Endothelial cell of umbilical vein (primary cell): ENCODE results near the gene PPP1R13L. TPM values are rescaled to one million over a fixed set of nuclear protein-coding genes. Genes with fewer than 3 reads are reported as not detected.
A peak's percentile ranks its signal among the peaks of the same experiment; 100 is the strongest.
"Not testable (repeated sequence)": the region's sequence is repeated elsewhere in the genome, so short reads cannot be mapped to it uniquely, and the experiment has no call there.

Experiments
- BruUV-seq: library from RNA; stranded (reverse); fragments of 400-500 nt; replicated peaks from 2 replicates; lab custom pipeline; 2021; lab: Mats Ljungman, UMichigan
- CTCF ChIA-PET: fragments of 300-600, 350-600 bp; sonication (Branson Sonifier 250); formaldehyde crosslinking; loops from one replicate; lab custom pipeline; 2021; ENCODE audit warnings: antibody characterized with exemption, inconsistent platforms; lab: Charles Lee
- POLR2A ChIA-PET: fragments of 300-600, 350-600 bp; sonication (Branson Sonifier 250); formaldehyde crosslinking; loops from one replicate; lab custom pipeline; 2021; ENCODE audit warnings: antibody characterized with exemption, inconsistent platforms; lab: Charles Lee
- DNase-seq: peaks from one replicate; pipeline ENCODE4 v3.0.0-alpha.2; 2011; ENCODE audit warnings: low read depth, low spot score
- FAIRE-seq: peaks from 2 replicates; lab custom pipeline; 2011; peaks lifted over from hg19 to GRCh38; lab: Jason Lieb, UNC
- H2AFZ ChIP-seq: 2 replicates; pipeline ENCODE4 v1.6.0; 2012; ENCODE audit warnings: low read depth, low read length, control low read depth, inconsistent platforms
- H3K27ac ChIP-seq: 2 replicates; pipeline ENCODE4 v1.5.1; 2011; ENCODE audit warnings: low read depth, mild to moderate bottlenecking, control low read depth, low read length, moderate library complexity; ENCODE audit not compliant: insufficient read depth
- H3K27me3 ChIP-seq, 2 experiments: 2 replicates each; pipeline versions ENCODE4 v1.6.0 to v1.6.1; 2011; ENCODE audit warnings: low read length in 2 of 2, mixed read lengths in 1 of 2; ENCODE audit not compliant: control insufficient read depth in 2 of 2, insufficient read depth in 2 of 2
- H3K36me3 ChIP-seq, 2 experiments: 2 replicates in 1 of 2; 3 replicates in 1 of 2; pipeline ENCODE4 v1.5.1; 2011; ENCODE audit warnings: low read length in 2 of 2, mild to moderate bottlenecking in 1 of 2, moderate library complexity in 1 of 2; ENCODE audit not compliant: control insufficient read depth in 2 of 2, insufficient read depth in 2 of 2; ENCODE audit errors: extremely low read depth in 1 of 2
- H3K4me1 ChIP-seq: 3 replicates; pipeline ENCODE4 v1.5.1; 2011; ENCODE audit warnings: mild to moderate bottlenecking, low read length; ENCODE audit not compliant: control insufficient read depth, insufficient read depth; ENCODE audit errors: extremely low read depth
- H3K4me2 ChIP-seq: 2 replicates; pipeline ENCODE4 v1.6.1; 2011; ENCODE audit warnings: low read length, control low read depth, mixed read lengths; ENCODE audit not compliant: insufficient read depth
- H3K4me3 ChIP-seq, 3 experiments: fragments of 200-600 bp in 1 of 3; sonication (generic), shearing (Covaris generic) in 1 of 3; replicated peaks in 1 of 3; 2 replicates each; pipeline ENCODE4 v1.5.1; 2011 to 2016; ENCODE audit warnings: control low read depth in 3 of 3, low read length in 3 of 3, mild to moderate bottlenecking in 2 of 3, inconsistent platforms in 1 of 3, low read depth in 1 of 3, moderate library complexity in 1 of 3; ENCODE audit not compliant: insufficient read depth in 1 of 3
- H3K79me2 ChIP-seq: 2 replicates; pipeline ENCODE4 v1.6.0; 2012; ENCODE audit warnings: low read length, inconsistent platforms; ENCODE audit not compliant: control insufficient read depth, insufficient read depth
- H3K9ac ChIP-seq: replicated peaks from 2 replicates; pipeline ENCODE3; 2011; ENCODE audit warnings: low read length, control low read depth; ENCODE audit not compliant: insufficient read depth; ENCODE audit errors: extremely low read depth
- H3K9me1 ChIP-seq: replicated peaks from 3 replicates; pipeline ENCODE4 v1.6.0; 2011; ENCODE audit warnings: mild to moderate bottlenecking, low read length; ENCODE audit not compliant: control insufficient read depth, insufficient read depth; ENCODE audit errors: extremely low read depth
- H3K9me3 ChIP-seq: replicated peaks from 2 replicates; pipeline ENCODE4 v1.5.1; 2012; ENCODE audit warnings: low read length, inconsistent platforms; ENCODE audit not compliant: control insufficient read depth, insufficient read depth
- H4K20me1 ChIP-seq: replicated peaks from 2 replicates; pipeline ENCODE3; 2011; ENCODE audit warnings: mild to moderate bottlenecking, low read length; ENCODE audit not compliant: control insufficient read depth, insufficient read depth; ENCODE audit errors: extremely low read depth
- CTCF ChIP-seq, 2 donors: IDR thresholded peaks; 1 replicate in 1 of 2; 2 replicates in 1 of 2; pipeline ENCODE4 v1.5.1; 2011; ENCODE audit warnings: low read length in 2 of 2, mild to moderate bottlenecking in 2 of 2, moderate library complexity in 2 of 2, control low read depth in 1 of 2, inconsistent platforms in 1 of 2, low read depth in 1 of 2; ENCODE audit not compliant: insufficient read depth in 1 of 2; ENCODE audit errors: extremely low read depth in 1 of 2
- EZH2 ChIP-seq: IDR thresholded peaks from 2 replicates; pipeline ENCODE4 v1.6.1; 2012; ENCODE audit warnings: borderline replicate concordance, low read depth, mild to moderate bottlenecking, moderate library complexity, low read length, inconsistent platforms; ENCODE audit not compliant: severe bottlenecking
- FOS ChIP-seq: IDR thresholded peaks from 2 replicates; pipeline ENCODE4 v1.6.1; 2011; ENCODE audit warnings: mild to moderate bottlenecking, low read length, moderate library complexity, borderline replicate concordance; ENCODE audit not compliant: insufficient read depth
- GATA2 ChIP-seq: IDR thresholded peaks from 2 replicates; pipeline ENCODE4 v1.7.0; 2011; ENCODE audit warnings: low read depth, mild to moderate bottlenecking, moderate library complexity, mixed read lengths, low read length; ENCODE audit not compliant: insufficient read length, insufficient read depth
- JUN ChIP-seq: IDR thresholded peaks from 2 replicates; pipeline ENCODE4 v1.6.1; 2011; ENCODE audit warnings: borderline replicate concordance, low read depth; ENCODE audit not compliant: insufficient read length, insufficient read depth
- MYC ChIP-seq: IDR thresholded peaks from one replicate; pipeline ENCODE4 v1.6.1; 2011; ENCODE audit warnings: mild to moderate bottlenecking, low read depth, low read length
- POLR2A ChIP-seq: IDR thresholded peaks from 2 replicates; pipeline ENCODE4 v1.6.1; 2012; ENCODE audit warnings: low read depth, mild to moderate bottlenecking, control low read depth, low read length
- POLR2AphosphoS5 ChIP-seq: IDR thresholded peaks from 2 replicates; pipeline ENCODE4 v1.6.1; 2012; ENCODE audit warnings: low read depth, mild to moderate bottlenecking, control low read depth, low read length, moderate library complexity; ENCODE audit not compliant: insufficient read depth
- dilution Hi-C: fragments of 300-500 bp; cut with MboI; formaldehyde crosslinking; loops from one replicate; pipeline ENCODE4 v1.15.0; 2019; ENCODE audit warnings: low sequenced_read_pairs; ENCODE audit not compliant: extremely low pct_ligation_motif_present
- intact Hi-C: fragments of 100-400 bp; cut with micrococcal nuclease; formaldehyde crosslinking; loops from one replicate; pipeline ENCODE4 v1.10.0; 2022
- polyA plus RNA-seq, 4 experiments: library from polyadenylated mRNA; depleted of rRNA in 3 of 4; stranded (reverse) in 3 of 4; unstranded in 1 of 4; fragments of >200 nt; gene quantifications; 2 replicates each; pipeline versions ENCODE4 v1.2.1 to v1.2.3, GENCODE V29; 2011 to 2012; ENCODE audit warnings: missing spikeins in 1 of 4
- total RNA-seq: library from RNA; stranded (reverse); gene quantifications from 2 replicates; pipeline ENCODE4 v1.2.3, GENCODE V29; 2021
- TF ChIP-seq, protein P1 (sequence below): IDR thresholded peaks from 2 replicates; pipeline ENCODE4 v1.6.1; 2011; ENCODE audit not compliant: insufficient read depth, insufficient read length

The PPP1R13L gene
- total and polyA plus RNA-seq, 2 donors (not counting 3 experiments of a cell fraction or from before 2014, with no cell fraction given): 28.5 to 77.4 TPM

- CTCF ChIA-PET: interaction anchor here (1.5 to 2.1 kb wide), 2 partner anchors 31 to 71 kb away, joined by 6 to 10 read pairs; no protein-coding TSS in a partner anchor
- Histone ChIP-seq H3K27me3 (no peaks in the 10 kb centered on the region), H4K20me1 (no peaks in the 10 kb centered on the region), H3K4me3 (no peak overlapping the region), H3K27ac (no peak overlapping the region), H3K9me1 (no peaks in the 10 kb centered on the region), H3K36me3 (peaks cover 0 to under 1% of the 10 kb centered on the region in 2 experiments), H3K9me3 (no peaks in the 10 kb centered on the region), H3K4me1 (peaks cover 16% of the 10 kb centered on the region), H3K9ac (no peak overlapping the region), H3K79me2 (peaks cover 42% of the 10 kb centered on the region), H3K4me2 (no peak overlapping the region), H2AFZ (no peak overlapping the region)
- DNase-seq (no peak), FAIRE-seq (no peak)
- POLR2A ChIA-PET: no interaction called here
- intact Hi-C loops: no loop called here
- dilution Hi-C loops: no loop called here
- BruUV-seq: no TSS peak
- TF ChIP-seq FOS: no peak
- TF ChIP-seq CTCF (IDR thresholded peaks at IDR 0.05; ENCODE audit: extremely low read depth in 1 of 2, insufficient read depth in 1 of 2, low read depth in 1 of 2, low read length in 2 of 2): no peak
- TF ChIP-seq POLR2A: no peak
- TF ChIP-seq MYC: no peak
- TF ChIP-seq POLR2AphosphoS5: no peak
- no peak for TF ChIP-seq JUN
- TF ChIP-seq, protein P1, sequence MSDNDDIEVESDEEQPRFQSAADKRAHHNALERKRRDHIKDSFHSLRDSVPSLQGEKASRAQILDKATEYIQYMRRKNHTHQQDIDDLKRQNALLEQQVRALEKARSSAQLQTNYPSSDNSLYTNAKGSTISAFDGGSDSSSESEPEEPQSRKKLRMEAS: no peak
- no peak for TF ChIP-seq GATA2
- TF ChIP-seq EZH2: no peak
Measured at GRCh38 chr19:45408121-45408520, 3.3 kb upstream of the PPP1R13L start.

DNA sequence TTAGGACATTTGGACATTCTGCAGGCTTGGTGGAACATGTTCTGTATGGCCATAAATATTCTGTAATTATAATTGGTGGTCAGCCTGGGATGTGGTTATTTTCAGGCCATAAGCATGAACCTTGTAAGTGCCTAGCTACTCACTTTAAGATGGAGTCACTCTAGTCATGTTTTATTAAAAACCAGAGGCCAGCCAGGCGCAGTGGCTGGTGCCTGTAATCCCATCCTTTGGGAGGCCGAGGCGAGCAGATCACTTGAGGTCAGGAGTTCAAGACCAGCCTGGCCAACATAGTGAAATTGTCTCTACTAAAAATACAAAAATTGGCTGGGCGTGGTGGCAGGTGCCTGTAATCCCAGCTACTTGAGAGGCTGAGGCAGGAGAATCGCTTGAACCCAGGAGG is 2.7 kb upstream of the PPP1R13L start:
- Histone ChIP-seq H3K4me3 (peak overlapping the region in 2 of 3 experiments; percentile 63 to 81), H3K4me1 (peaks cover 21% of the 10 kb centered on the region), H3K4me2 (peak overlapping the region; percentile 56), H3K79me2 (peaks cover 47% of the 10 kb centered on the region)
- H3K9ac ChIP-seq, intact Hi-C loops, H2AFZ ChIP-seq, H4K20me1 ChIP-seq, DNase-seq, FAIRE-seq, H3K36me3 ChIP-seq, H3K9me1 ChIP-seq, dilution Hi-C loops, H3K9me3 ChIP-seq, POLR2A ChIA-PET, BruUV-seq, H3K27ac ChIP-seq, H3K27me3 ChIP-seq: not testable (repeated sequence)
- CTCF ChIA-PET: interaction anchor here (1.5 to 2.1 kb wide), 2 partner anchors 32 to 71 kb away, joined by 6 to 10 read pairs; no protein-coding TSS in a partner anchor
